ENCODE data around the gene ELFN2. TPM values are rescaled to one million over a fixed set of nuclear protein-coding genes. Genes with fewer than 3 reads are reported as not detected.
A peak's percentile ranks its signal among the peaks of the same experiment; 100 is the strongest.

Gene ELFN2
- total RNA-seq, 1 donor from 2014 or later = not detected

DNA sequence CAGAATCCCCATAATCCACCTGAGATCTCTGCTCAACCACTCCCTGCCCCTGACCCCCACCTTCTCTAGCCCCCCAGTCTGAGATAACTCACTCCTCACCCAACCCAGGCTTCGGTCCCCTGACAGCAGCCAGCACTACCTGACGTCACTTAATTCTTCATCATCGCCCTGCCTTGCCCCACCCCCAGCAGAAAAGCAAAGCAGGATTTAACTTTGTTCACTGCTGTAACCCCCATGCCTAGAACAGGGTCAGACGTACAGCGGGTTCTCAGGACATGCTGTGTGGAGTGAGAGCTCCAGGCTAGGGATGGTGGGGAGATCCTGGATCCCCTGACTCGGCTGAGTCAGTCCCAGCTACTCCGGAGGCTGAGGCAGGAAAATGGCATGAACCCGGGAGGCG lies 45.8 kb downstream of the ELFN2 start:
- TF ChIP-seq, protein P1, sequence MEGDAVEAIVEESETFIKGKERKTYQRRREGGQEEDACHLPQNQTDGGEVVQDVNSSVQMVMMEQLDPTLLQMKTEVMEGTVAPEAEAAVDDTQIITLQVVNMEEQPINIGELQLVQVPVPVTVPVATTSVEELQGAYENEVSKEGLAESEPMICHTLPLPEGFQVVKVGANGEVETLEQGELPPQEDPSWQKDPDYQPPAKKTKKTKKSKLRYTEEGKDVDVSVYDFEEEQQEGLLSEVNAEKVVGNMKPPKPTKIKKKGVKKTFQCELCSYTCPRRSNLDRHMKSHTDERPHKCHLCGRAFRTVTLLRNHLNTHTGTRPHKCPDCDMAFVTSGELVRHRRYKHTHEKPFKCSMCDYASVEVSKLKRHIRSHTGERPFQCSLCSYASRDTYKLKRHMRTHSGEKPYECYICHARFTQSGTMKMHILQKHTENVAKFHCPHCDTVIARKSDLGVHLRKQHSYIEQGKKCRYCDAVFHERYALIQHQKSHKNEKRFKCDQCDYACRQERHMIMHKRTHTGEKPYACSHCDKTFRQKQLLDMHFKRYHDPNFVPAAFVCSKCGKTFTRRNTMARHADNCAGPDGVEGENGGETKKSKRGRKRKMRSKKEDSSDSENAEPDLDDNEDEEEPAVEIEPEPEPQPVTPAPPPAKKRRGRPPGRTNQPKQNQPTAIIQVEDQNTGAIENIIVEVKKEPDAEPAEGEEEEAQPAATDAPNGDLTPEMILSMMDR (IDR thresholded peaks at IDR 0.05) = no peak
- peaks cover 34% of the 10 kb centered on the region for H3K27me3 Mint-ChIP-seq
- no peak overlapping the region for H3K27ac Mint-ChIP-seq
- ATAC-seq (ENCODE audit: low read depth) (no peak), DNase-seq (no peak)
- no peaks in the 10 kb centered on the region for H3K9me3 Mint-ChIP-seq
- POLR2A ChIA-PET = no interaction called here
- H3K4me1 Mint-ChIP-seq = peaks cover 24% of the 10 kb centered on the region
- H3K4me3 Mint-ChIP-seq = no peak overlapping the region
- intact Hi-C loops (cut with micrococcal nuclease) = no loop called here
- CTCF ChIA-PET = interaction anchor here (0.8 kb wide), 1 partner anchor 65 kb away, joined by 3 read pairs; no protein-coding TSS in a partner anchor
- H3K36me3 Mint-ChIP-seq (ENCODE audit: low read depth) = no peaks in the 10 kb centered on the region

DNA sequence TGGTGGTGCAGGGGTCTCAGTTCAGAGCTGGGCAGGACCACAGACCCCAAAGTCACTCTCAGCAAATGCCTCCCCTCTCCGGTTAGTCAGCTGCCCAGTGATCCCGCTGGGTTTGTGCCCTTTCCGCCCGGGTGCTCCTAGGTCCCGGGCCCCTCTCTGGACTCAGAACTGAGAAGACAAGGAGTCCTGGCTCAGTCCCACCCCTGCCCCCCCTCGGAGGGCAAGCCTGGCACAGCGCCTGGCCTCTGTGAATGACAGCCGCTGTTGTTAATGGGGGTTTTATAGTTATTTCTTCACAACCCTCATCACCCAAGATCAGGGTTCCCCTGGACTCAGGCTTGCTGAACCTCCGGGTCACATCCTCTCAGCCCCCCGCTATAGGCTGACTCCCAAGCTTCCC lies 47.6 kb downstream of the ELFN2 start:
- no peaks in the 10 kb centered on the region for H3K9me3 Mint-ChIP-seq
- H3K4me3 Mint-ChIP-seq = no peak overlapping the region
- ChIA-PET CTCF (no interaction called here), POLR2A (no interaction called here)
- intact Hi-C loops (cut with micrococcal nuclease) = no loop called here
- no peak overlapping the region for H3K27ac Mint-ChIP-seq
- H3K36me3 Mint-ChIP-seq (ENCODE audit: low read depth) = no peaks in the 10 kb centered on the region
- ATAC-seq (ENCODE audit: low read depth) (no peak), DNase-seq (no peak)
- peaks cover 37% of the 10 kb centered on the region for H3K27me3 Mint-ChIP-seq
- TF ChIP-seq, protein P1 (IDR thresholded peaks at IDR 0.05) = no peak
- H3K4me1 Mint-ChIP-seq = peaks cover 26% of the 10 kb centered on the region

DNA sequence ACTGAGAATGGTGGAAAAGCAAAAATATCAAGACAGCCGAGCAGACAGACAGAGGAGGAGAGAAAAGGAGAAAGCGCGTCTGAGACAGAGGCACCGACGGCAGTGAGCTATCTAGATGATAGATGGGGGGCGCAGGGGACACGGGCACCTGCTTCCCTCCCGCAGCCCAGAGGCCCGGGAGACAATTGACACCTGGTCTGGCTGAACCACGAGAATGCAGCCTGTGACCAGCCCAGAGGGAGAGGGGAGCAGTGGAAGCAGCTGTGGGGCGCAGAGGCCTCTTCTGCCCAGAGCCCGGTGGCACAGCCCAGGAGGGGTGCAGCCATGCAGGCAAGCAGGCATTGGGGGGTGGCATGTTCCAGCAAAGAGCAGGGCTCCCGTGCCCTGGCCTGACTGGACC lies 48.2 kb downstream of the ELFN2 start:
- Mint-ChIP-seq H3K4me1 (peaks cover 30% of the 10 kb centered on the region), H3K27me3 (peaks cover 41% of the 10 kb centered on the region), H3K9me3 (no peaks in the 10 kb centered on the region), H3K27ac (no peak overlapping the region), H3K36me3 (ENCODE audit: low read depth) (no peaks in the 10 kb centered on the region), H3K4me3 (no peak overlapping the region)
- ATAC-seq (ENCODE audit: low read depth) (no peak), DNase-seq (no peak)
- intact Hi-C loops (cut with micrococcal nuclease) = no loop called here
- ChIA-PET CTCF (no interaction called here), POLR2A (no interaction called here)
- TF ChIP-seq, protein P1 (IDR thresholded peaks at IDR 0.05) = no peak

DNA sequence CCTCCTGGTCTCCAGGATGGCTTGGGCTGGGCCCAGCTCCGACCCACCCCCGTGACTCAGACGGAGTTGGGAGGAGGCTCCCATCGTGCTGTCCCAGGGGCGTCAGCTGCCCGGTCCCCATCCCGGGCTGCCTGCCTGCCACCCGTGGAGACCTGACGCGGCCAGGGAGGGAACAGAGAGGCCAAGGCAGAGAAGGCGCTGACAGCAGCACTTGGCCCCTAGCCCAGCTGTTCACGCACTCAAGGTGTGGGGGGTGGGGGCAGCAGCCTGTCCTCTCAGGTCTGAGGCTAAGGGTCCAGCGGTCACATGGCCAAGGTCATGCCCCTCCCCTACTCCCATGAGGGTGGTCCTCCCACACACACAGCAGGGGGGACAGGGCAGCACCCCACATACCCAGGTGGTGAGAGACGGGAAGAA lies 48.6 kb downstream of the ELFN2 start:
- H3K27ac Mint-ChIP-seq = no peak overlapping the region
- intact Hi-C loops (cut with micrococcal nuclease) = no loop called here
- TF ChIP-seq, protein P1 (IDR thresholded peaks at IDR 0.05) = no peak
- H3K36me3 Mint-ChIP-seq (ENCODE audit: low read depth) = no peaks in the 10 kb centered on the region
- ChIA-PET CTCF (no interaction called here), POLR2A (no interaction called here)
- DNase-seq (no peak), ATAC-seq (ENCODE audit: low read depth) (no peak)
- no peak overlapping the region for H3K4me3 Mint-ChIP-seq
- H3K4me1 Mint-ChIP-seq = peaks cover 30% of the 10 kb centered on the region
- peaks cover 41% of the 10 kb centered on the region for H3K27me3 Mint-ChIP-seq
- no peaks in the 10 kb centered on the region for H3K9me3 Mint-ChIP-seq

DNA sequence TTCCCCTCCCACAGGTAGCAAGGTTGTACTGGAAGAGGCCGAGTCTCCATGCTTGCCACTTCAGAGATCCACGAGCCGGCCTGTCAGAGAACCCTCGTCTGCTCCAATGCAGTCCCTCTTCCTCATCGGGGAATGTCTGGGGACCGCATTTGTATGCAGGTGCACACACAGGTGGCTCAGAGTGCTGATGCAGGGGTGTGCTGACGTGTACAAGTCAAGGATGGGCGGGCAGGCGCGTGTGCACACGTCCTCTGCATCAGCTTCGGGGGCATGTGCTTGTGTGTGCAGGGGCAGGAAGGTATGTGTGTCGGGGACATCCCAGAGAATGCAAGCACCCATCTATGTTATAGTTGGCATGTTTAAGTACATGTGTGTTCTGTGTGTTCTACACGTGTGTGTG lies 49.4 kb downstream of the ELFN2 start:
- Mint-ChIP-seq H3K9me3 (no peaks in the 10 kb centered on the region), H3K27me3 (peaks cover 34% of the 10 kb centered on the region), H3K36me3 (ENCODE audit: low read depth) (no peaks in the 10 kb centered on the region), H3K4me1 (peaks cover 23% of the 10 kb centered on the region), H3K4me3 (no peak overlapping the region), H3K27ac (no peak overlapping the region)
- ATAC-seq (ENCODE audit: low read depth) = peak; percentile 47
- TF ChIP-seq, protein P1 (IDR thresholded peaks at IDR 0.05) = no peak
- intact Hi-C loops (cut with micrococcal nuclease) = no loop called here
- ChIA-PET CTCF (no interaction called here), POLR2A (no interaction called here)
- no peak for DNase-seq
